ENCODE data around the gene CHCHD6. TPM values are rescaled to one million over a fixed set of nuclear protein-coding genes. Genes with fewer than 3 reads are reported as not detected.

Gene CHCHD6
- total and polyA plus RNA-seq, 2 experiments from 2014 or later = 15.8 to 21.4 TPM

DNA sequence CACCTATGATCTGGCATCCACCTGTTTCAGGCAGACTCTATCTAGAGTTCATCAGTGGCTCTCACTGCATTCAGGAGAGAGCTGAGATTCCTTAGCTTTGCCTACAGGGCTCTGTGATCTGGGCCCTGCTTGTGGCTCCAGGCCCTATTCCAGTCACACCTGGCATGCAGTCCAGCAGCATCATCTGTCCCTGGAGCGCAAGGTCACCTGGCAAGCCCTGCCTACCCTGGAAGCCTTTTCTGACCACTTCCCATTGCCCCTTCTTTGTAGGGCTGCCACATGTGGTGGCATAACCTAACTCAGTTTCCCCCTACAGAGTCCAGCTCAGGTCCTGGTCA is 163.8 kb downstream of the CHCHD6 start:
- no peaks in the 10 kb centered on the region for H4K20me1 ChIP-seq (ENCODE audit: insufficient read depth)
- H3K27me3 ChIP-seq (replicated peaks; ENCODE audit: insufficient read depth) = no peaks in the 10 kb centered on the region
- TF ChIP-seq EZH2phosphoT487 (IDR thresholded peaks at IDR 0.05; ENCODE audit: insufficient read depth, low read depth) = no peak
- no peak for TF ChIP-seq EZH2 (IDR thresholded peaks at IDR 0.05; ENCODE audit: insufficient read depth, poor library complexity, severe bottlenecking)
- H3K9ac ChIP-seq = no peak overlapping the region
- in situ Hi-C loops (cut with MboI) = no loop called here
- no peaks in the 10 kb centered on the region for H3K4me1 ChIP-seq (ENCODE audit: insufficient read depth)
- no peak overlapping the region for H3K4me2 ChIP-seq (ENCODE audit: unreplicated experiment)
- no peaks in the 10 kb centered on the region for H3K9me3 ChIP-seq (ENCODE audit: low read depth)
- no peak overlapping the region for H3K27ac ChIP-seq
- no peak overlapping the region for H3K4me3 ChIP-seq
- H3K79me2 ChIP-seq (ENCODE audit: insufficient read depth) = no peaks in the 10 kb centered on the region
- DNase-seq = no peak
- H3K9me2 ChIP-seq (ENCODE audit: insufficient read depth) = no peaks in the 10 kb centered on the region
- H3K36me3 ChIP-seq (ENCODE audit: low read depth) = no peaks in the 10 kb centered on the region
- 93 to 100% methylated on average over 1 of the region's 1 CpG for WGBS, 2 experiments (ENCODE audit: low coverage in 1 of 2, low lambda C conversion rate in 2 of 2, missing lambda C conversion rate in 2 of 2)
- H2AFZ ChIP-seq = no peak overlapping the region
- H3F3A ChIP-seq (ENCODE audit: insufficient read depth) = no peaks in the 10 kb centered on the region

DNA sequence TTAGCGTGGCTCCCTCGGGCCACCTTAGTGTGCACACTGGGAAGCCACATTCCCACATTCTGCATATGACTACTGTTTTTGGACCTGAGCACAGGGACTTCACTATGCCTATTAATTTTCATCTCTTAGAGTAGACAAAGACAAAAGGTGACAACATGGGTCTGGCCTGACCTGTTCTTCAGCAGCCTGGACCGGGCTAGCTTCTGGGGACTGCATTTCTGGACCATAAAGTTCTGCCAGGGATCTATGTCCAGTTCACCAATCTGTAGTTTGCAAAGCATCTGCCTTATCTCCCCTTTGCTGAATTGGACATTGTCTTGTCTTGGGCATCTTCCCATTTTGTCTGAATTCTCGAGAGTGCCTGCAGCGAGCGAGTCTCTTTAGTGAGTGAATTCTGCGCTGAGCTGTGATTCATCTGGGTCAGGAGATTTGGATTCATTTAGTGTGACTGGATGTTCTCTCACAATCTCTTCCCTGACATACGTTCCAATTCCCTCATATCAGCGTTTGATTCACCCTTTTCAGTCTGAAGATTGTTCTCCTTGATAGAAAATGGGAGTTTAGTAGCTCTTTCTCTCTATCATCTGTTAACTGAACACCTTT is 166.7 kb downstream of the CHCHD6 start:
- Histone ChIP-seq H3K4me1 (ENCODE audit: insufficient read depth) (no peaks in the 10 kb centered on the region), H3K36me3 (ENCODE audit: low read depth) (no peaks in the 10 kb centered on the region), H3K27me3 (replicated peaks; ENCODE audit: insufficient read depth) (no peaks in the 10 kb centered on the region), H4K20me1 (ENCODE audit: insufficient read depth) (no peaks in the 10 kb centered on the region), H3K9me3 (ENCODE audit: low read depth) (no peaks in the 10 kb centered on the region), H3K9ac (no peak overlapping the region), H2AFZ (no peak overlapping the region), H3K9me2 (ENCODE audit: insufficient read depth) (no peaks in the 10 kb centered on the region), H3K79me2 (ENCODE audit: insufficient read depth) (no peaks in the 10 kb centered on the region), H3K4me3 (no peak overlapping the region), H3K27ac (no peak overlapping the region), H3K4me2 (ENCODE audit: unreplicated experiment) (no peak overlapping the region), H3F3A (ENCODE audit: insufficient read depth) (no peaks in the 10 kb centered on the region)
- no peak for TF ChIP-seq EZH2 (IDR thresholded peaks at IDR 0.05; ENCODE audit: insufficient read depth, poor library complexity, severe bottlenecking)
- TF ChIP-seq EZH2phosphoT487 (IDR thresholded peaks at IDR 0.05; ENCODE audit: insufficient read depth, low read depth) = no peak
- in situ Hi-C loops (cut with MboI) = no loop called here
- no peak for DNase-seq
- 88 to 92% methylated on average over 9 of the region's 9 CpGs for WGBS, 2 experiments (ENCODE audit: low coverage in 1 of 2, low lambda C conversion rate in 2 of 2, missing lambda C conversion rate in 2 of 2)

DNA sequence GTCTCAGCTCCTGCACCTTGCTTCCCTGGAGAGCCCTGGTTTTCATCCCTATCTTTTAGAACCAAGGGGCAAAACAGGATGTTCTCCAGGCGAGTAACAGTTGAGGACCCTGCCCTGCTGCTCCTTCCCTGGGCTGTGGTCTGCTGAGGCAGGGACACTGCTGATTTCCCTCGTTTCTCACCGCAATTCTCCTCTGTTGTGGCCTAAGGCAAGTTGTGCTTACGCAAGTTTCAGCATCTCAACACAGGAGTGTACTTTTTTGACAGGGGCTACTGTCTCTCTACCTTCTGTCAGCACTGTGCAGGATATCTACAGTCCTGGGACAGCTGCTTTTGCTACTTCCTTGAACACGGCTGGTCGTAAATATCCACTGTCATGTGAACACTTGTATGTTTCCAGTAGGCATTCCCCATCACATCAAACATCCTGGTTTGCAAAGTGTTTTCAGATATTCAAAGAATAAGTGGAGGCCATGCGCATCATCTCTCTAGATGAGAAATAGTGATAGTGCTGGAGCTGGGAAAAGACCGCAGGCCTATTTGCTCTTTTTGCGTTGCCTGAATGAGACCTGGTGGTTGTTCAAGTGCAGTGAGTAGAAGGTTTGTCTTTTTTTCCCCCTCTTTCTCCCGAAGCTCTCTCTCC is 168.8 kb downstream of the CHCHD6 start:
- Histone ChIP-seq H3K79me2 (ENCODE audit: insufficient read depth) (no peaks in the 10 kb centered on the region), H3F3A (ENCODE audit: insufficient read depth) (no peaks in the 10 kb centered on the region), H3K9ac (no peak overlapping the region), H4K20me1 (ENCODE audit: insufficient read depth) (no peaks in the 10 kb centered on the region), H3K9me2 (ENCODE audit: insufficient read depth) (no peaks in the 10 kb centered on the region), H3K36me3 (ENCODE audit: low read depth) (no peaks in the 10 kb centered on the region), H3K4me3 (no peak overlapping the region), H3K27ac (no peak overlapping the region), H3K4me2 (ENCODE audit: unreplicated experiment) (no peak overlapping the region), H3K4me1 (ENCODE audit: insufficient read depth) (no peaks in the 10 kb centered on the region), H2AFZ (no peak overlapping the region), H3K9me3 (ENCODE audit: low read depth) (no peaks in the 10 kb centered on the region), H3K27me3 (replicated peaks; ENCODE audit: insufficient read depth) (no peaks in the 10 kb centered on the region)
- in situ Hi-C loops (cut with MboI) = no loop called here
- TF ChIP-seq EZH2phosphoT487 (IDR thresholded peaks at IDR 0.05; ENCODE audit: insufficient read depth, low read depth) = no peak
- no peak for TF ChIP-seq EZH2 (IDR thresholded peaks at IDR 0.05; ENCODE audit: insufficient read depth, poor library complexity, severe bottlenecking)
- 90 to 91% methylated on average over 10 of the region's 10 CpGs for WGBS, 2 experiments (ENCODE audit: low coverage in 1 of 2, low lambda C conversion rate in 2 of 2, missing lambda C conversion rate in 2 of 2)
- no peak for DNase-seq

DNA sequence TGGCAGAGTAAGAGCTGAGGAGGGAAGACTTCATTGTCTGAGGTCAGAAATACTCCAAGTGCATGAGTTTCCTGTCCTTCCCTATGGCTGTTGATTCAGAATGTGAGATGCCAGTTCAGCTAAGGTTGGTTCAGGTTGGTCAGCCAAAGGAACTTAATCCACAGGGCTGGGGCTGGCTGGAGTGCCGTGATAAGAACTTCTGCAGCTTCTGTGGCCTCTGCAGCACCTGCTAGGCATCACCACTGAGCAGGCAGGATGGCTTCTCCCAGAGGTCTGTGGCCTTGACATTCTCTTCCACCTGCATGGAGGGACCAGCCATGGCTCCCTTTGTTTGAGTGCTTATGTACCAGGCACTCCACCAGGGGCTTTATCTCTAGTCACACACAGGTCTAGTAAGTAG is 169.4 kb downstream of the CHCHD6 start:
- Histone ChIP-seq H3K27ac (no peak overlapping the region), H2AFZ (no peak overlapping the region), H3K36me3 (ENCODE audit: low read depth) (no peaks in the 10 kb centered on the region), H3K9me2 (ENCODE audit: insufficient read depth) (no peaks in the 10 kb centered on the region), H3K4me1 (ENCODE audit: insufficient read depth) (no peaks in the 10 kb centered on the region), H3K27me3 (replicated peaks; ENCODE audit: insufficient read depth) (no peaks in the 10 kb centered on the region), H3K9ac (no peak overlapping the region), H3K4me2 (ENCODE audit: unreplicated experiment) (no peak overlapping the region), H3K4me3 (no peak overlapping the region), H3F3A (ENCODE audit: insufficient read depth) (no peaks in the 10 kb centered on the region), H3K9me3 (ENCODE audit: low read depth) (no peaks in the 10 kb centered on the region), H3K79me2 (ENCODE audit: insufficient read depth) (no peaks in the 10 kb centered on the region), H4K20me1 (ENCODE audit: insufficient read depth) (no peaks in the 10 kb centered on the region)
- WGBS, 2 experiments (ENCODE audit: low coverage in 1 of 2, low lambda C conversion rate in 2 of 2, missing lambda C conversion rate in 2 of 2) = 83 to 100% methylated on average over 1 of the region's 1 CpG
- in situ Hi-C loops (cut with MboI) = no loop called here
- TF ChIP-seq EZH2phosphoT487 (IDR thresholded peaks at IDR 0.05; ENCODE audit: insufficient read depth, low read depth) = no peak
- no peak for TF ChIP-seq EZH2 (IDR thresholded peaks at IDR 0.05; ENCODE audit: insufficient read depth, poor library complexity, severe bottlenecking)
- no peak for DNase-seq
